Mesodermal cell (in vitro differentiated cells): ENCODE results near the gene LRCOL1.

Experiments
- H3K27ac ChIP-seq: 2 replicates; pipeline ENCODE4 v1.7.0; 2013; ENCODE audit warnings: mild to moderate bottlenecking, low read depth, low read length, moderate library complexity; ENCODE audit not compliant: severe bottlenecking
- H3K36me3 ChIP-seq: 2 replicates; pipeline ENCODE4 v1.7.1; 2013; ENCODE audit warnings: mild to moderate bottlenecking, low read length, moderate library complexity; ENCODE audit not compliant: control insufficient read depth, insufficient read depth
- H3K4me1 ChIP-seq: one replicate; pipeline ENCODE4 v1.7.1; 2013; ENCODE audit warnings: mild to moderate bottlenecking, low read length; ENCODE audit not compliant: insufficient read depth, control insufficient read depth, poor library complexity, severe bottlenecking
- H3K4me3 ChIP-seq: 2 replicates; pipeline ENCODE4 v1.7.0; 2013; ENCODE audit warnings: low read length, control low read depth, mild to moderate bottlenecking; ENCODE audit not compliant: insufficient read depth, poor library complexity, severe bottlenecking; ENCODE audit errors: extremely low read depth
- H3K9me3 ChIP-seq: 2 replicates; pipeline ENCODE4 v1.7.1; 2013; ENCODE audit warnings: mild to moderate bottlenecking, low read length, moderate library complexity; ENCODE audit not compliant: control insufficient read depth
- WGBS, 2 experiments: methylation state at CpG; one replicate each; pipeline ENCODE4 v1.1.5; 2013; ENCODE audit warnings: missing lambda C conversion rate in 2 of 2; ENCODE audit not compliant: insufficient coverage in 2 of 2; 5-methylcytosine and 5-hydroxymethylcytosine counted together

LRCOL1 gene

GRCh38 chr12:132568826-132569480, 41.4 kb downstream of the LRCOL1 start:
- H3K36me3 ChIP-seq = peaks cover 52% of the 10 kb centered on the region
- H3K4me1 ChIP-seq = no peaks in the 10 kb centered on the region
- no peaks in the 10 kb centered on the region for H3K9me3 ChIP-seq
- 96 to 98% methylated on average over 12 to 13 of the region's 17 CpGs for WGBS, 2 experiments
- no peak overlapping the region for H3K4me3 ChIP-seq
- H3K27ac ChIP-seq = no peak overlapping the region

GRCh38 chr12:132568301-132568700, 42.1 kb downstream of the LRCOL1 start:
- Histone ChIP-seq H3K36me3 (peaks cover 47% of the 10 kb centered on the region), H3K4me1 (no peaks in the 10 kb centered on the region), H3K27ac (no peak overlapping the region), H3K4me3 (no peak overlapping the region), H3K9me3 (no peaks in the 10 kb centered on the region)
- 96 to 97% methylated on average over 13 to 16 of the region's 16 CpGs for WGBS, 2 experiments

- Histone ChIP-seq H3K36me3 (peaks cover 47% of the 10 kb centered on the region), H3K4me1 (no peaks in the 10 kb centered on the region), H3K27ac (no peak overlapping the region), H3K9me3 (no peaks in the 10 kb centered on the region), H3K4me3 (no peak overlapping the region)
- WGBS, 2 experiments = 97% methylated on average over 22 to 25 of the region's 25 CpGs
These were observed 43.8 kb downstream of the LRCOL1 start for GRCh38 chr12:132566516-132567131.

- peaks cover 38% of the 10 kb centered on the region for H3K36me3 ChIP-seq
- H3K27ac ChIP-seq = no peak overlapping the region
- H3K9me3 ChIP-seq = no peaks in the 10 kb centered on the region
- no peaks in the 10 kb centered on the region for H3K4me1 ChIP-seq
- WGBS, 2 experiments = 94 to 95% methylated on average over 17 to 18 of the region's 18 CpGs
- no peak overlapping the region for H3K4me3 ChIP-seq
These were observed 45.0 kb downstream of the LRCOL1 start for GRCh38 chr12:132565365-132565764.

- H3K9me3 ChIP-seq = no peaks in the 10 kb centered on the region
- H3K36me3 ChIP-seq = peaks cover 34% of the 10 kb centered on the region
- H3K4me1 ChIP-seq = no peaks in the 10 kb centered on the region
- H3K4me3 ChIP-seq = no peak overlapping the region
- 97 to 99% methylated on average over 12 to 18 of the region's 20 CpGs for WGBS, 2 experiments
- no peak overlapping the region for H3K27ac ChIP-seq
These were observed 46.5 kb downstream of the LRCOL1 start for GRCh38 chr12:132563911-132564310.

- H3K4me3 ChIP-seq = no peak overlapping the region
- H3K4me1 ChIP-seq = no peaks in the 10 kb centered on the region
- 96 to 98% methylated on average over 13 to 20 of the region's 21 CpGs for WGBS, 2 experiments
- H3K27ac ChIP-seq = no peak overlapping the region
- H3K9me3 ChIP-seq = no peaks in the 10 kb centered on the region
- H3K36me3 ChIP-seq = peaks cover 30% of the 10 kb centered on the region
These were observed 47.8 kb downstream of the LRCOL1 start for GRCh38 chr12:132562489-132563021.

GRCh38 chr12:132561427-132562156, 48.8 kb downstream of the LRCOL1 start:
- WGBS, 2 experiments = 70 to 74% methylated on average over 13 to 17 of the region's 21 CpGs
- no peaks in the 10 kb centered on the region for H3K4me1 ChIP-seq
- H3K27ac ChIP-seq = no peak overlapping the region
- peak overlapping the region; percentile 62 for H3K4me3 ChIP-seq
- no peaks in the 10 kb centered on the region for H3K9me3 ChIP-seq
- H3K36me3 ChIP-seq = peaks cover 21% of the 10 kb centered on the region

GRCh38 chr12:132560614-132561426, 49.6 kb downstream of the LRCOL1 start:
- no peaks in the 10 kb centered on the region for H3K4me1 ChIP-seq
- H3K36me3 ChIP-seq = peaks cover 16% of the 10 kb centered on the region
- peak overlapping the region; percentile 62 for H3K4me3 ChIP-seq
- no peak overlapping the region for H3K27ac ChIP-seq
- H3K9me3 ChIP-seq = no peaks in the 10 kb centered on the region
- WGBS, 2 experiments = 1 to 3% methylated on average over 45 of the region's 49 CpGs

- Histone ChIP-seq H3K9me3 (no peaks in the 10 kb centered on the region), H3K4me1 (no peaks in the 10 kb centered on the region), H3K27ac (no peak overlapping the region), H3K36me3 (peaks cover 11% of the 10 kb centered on the region), H3K4me3 (peak overlapping the region; percentile 62)
- 0 to 1% methylated on average over 7 to 27 of the region's 36 CpGs for WGBS, 2 experiments
These were observed 50.1 kb downstream of the LRCOL1 start for GRCh38 chr12:132560364-132560613.

- H3K36me3 ChIP-seq = peaks cover 6% of the 10 kb centered on the region
- no peaks in the 10 kb centered on the region for H3K9me3 ChIP-seq
- H3K27ac ChIP-seq = no peak overlapping the region
- WGBS, 2 experiments = 3% methylated on average over 61 to 74 of the region's 98 CpGs
- H3K4me1 ChIP-seq = no peaks in the 10 kb centered on the region
- H3K4me3 ChIP-seq = peak overlapping the region; percentile 62
These were observed 50.6 kb downstream of the LRCOL1 start for GRCh38 chr12:132559652-132560363.
